Activated CD4-positive, alpha-beta memory T cell treated with anti-CD3 and anti-CD28 coated beads for 36 hours (primary cell): ENCODE results near the gene AKR1C3. TPM values are rescaled to one million over a fixed set of nuclear protein-coding genes. Genes with fewer than 3 reads are reported as not detected.
"Not testable (repeated sequence)": the region's sequence is repeated elsewhere in the genome, so short reads cannot be mapped to it uniquely, and the experiment has no call there.

Experiments used
- CTCF ChIA-PET: fragments of 350-600 bp; sonication (Branson Sonifier 250); formaldehyde crosslinking; loops from one replicate; lab custom pipeline; 2021; ENCODE audit warnings: antibody characterized with exemption, inconsistent platforms; lab: Charles Lee
- POLR2A ChIA-PET: fragments of 350-600 bp; sonication (Branson Sonifier 250); formaldehyde crosslinking; loops from one replicate; lab custom pipeline; 2021; ENCODE audit warnings: antibody characterized with exemption; lab: Charles Lee
- DNase-seq: peaks from one replicate; pipeline ENCODE4 v3.0.0-alpha.2; 2020
- H3K27ac Mint-ChIP-seq: one replicate; pipeline ENCODE4 v1.8.0; 2021; ENCODE audit warnings: mixed read lengths
- H3K27me3 Mint-ChIP-seq: one replicate; pipeline ENCODE4 v1.8.0; 2021; ENCODE audit warnings: mixed read lengths
- H3K36me3 Mint-ChIP-seq: one replicate; pipeline ENCODE4 v1.8.0; 2021; ENCODE audit warnings: mixed read lengths
- H3K4me1 Mint-ChIP-seq: one replicate; pipeline ENCODE4 v1.8.0; 2021; ENCODE audit warnings: low read depth, mixed read lengths
- H3K4me3 Mint-ChIP-seq: one replicate; pipeline ENCODE4 v1.8.0; 2021; ENCODE audit warnings: mild to moderate bottlenecking, mixed read lengths
- H3K9me3 Mint-ChIP-seq: one replicate; pipeline ENCODE4 v1.8.0; 2021; ENCODE audit warnings: mixed read lengths
- intact Hi-C: fragments of 100-400 bp; cut with micrococcal nuclease; formaldehyde crosslinking; loops from one replicate; pipeline ENCODE4 v1.15.1; 2023
- total RNA-seq, 2 experiments: library from RNA; stranded (reverse); gene quantifications; one replicate each; pipeline ENCODE4 v1.2.3, GENCODE V29; 2021

Gene AKR1C3
- total RNA-seq, 2 experiments from 2014 or later = 0.33 to 0.70 TPM

- CTCF ChIA-PET = no interaction called here
- Mint-ChIP-seq H3K36me3 (peaks cover 6% of the 10 kb centered on the region), H3K4me3 (no peak overlapping the region), H3K27me3 (no peaks in the 10 kb centered on the region), H3K4me1 (no peaks in the 10 kb centered on the region), H3K9me3 (peaks cover 9% of the 10 kb centered on the region), H3K27ac (no peak overlapping the region)
- no peak for DNase-seq
- intact Hi-C loops = no loop called here
- POLR2A ChIA-PET = no interaction called here
Measured at GRCh38 chr10:5116621-5117020, 22.4 kb downstream of the AKR1C3 start.

- Mint-ChIP-seq H3K4me3 (no peak overlapping the region), H3K27me3 (no peaks in the 10 kb centered on the region), H3K36me3 (peaks cover 6% of the 10 kb centered on the region), H3K4me1 (no peaks in the 10 kb centered on the region), H3K9me3 (peaks cover 9% of the 10 kb centered on the region), H3K27ac (no peak overlapping the region)
- intact Hi-C loops = no loop called here
- CTCF ChIA-PET = no interaction called here
- POLR2A ChIA-PET = no interaction called here
- no peak for DNase-seq
Measured at GRCh38 chr10:5117026-5117425, 22.8 kb downstream of the AKR1C3 start.

- DNase-seq, POLR2A ChIA-PET, H3K27me3 Mint-ChIP-seq, intact Hi-C loops, H3K4me1 Mint-ChIP-seq, H3K27ac Mint-ChIP-seq, H3K4me3 Mint-ChIP-seq, H3K36me3 Mint-ChIP-seq, H3K9me3 Mint-ChIP-seq: not testable (repeated sequence)
- CTCF ChIA-PET = interaction anchor here (0.6 kb wide), 1 partner anchor 310 kb away, joined by 4 read pairs; no protein-coding TSS in a partner anchor
Measured at GRCh38 chr10:5119997-5120396, 25.8 kb downstream of the AKR1C3 start.

GRCh38 chr10:5123886-5124285 is 29.7 kb downstream of the AKR1C3 start:
- intact Hi-C loops = no loop called here
- Mint-ChIP-seq H3K4me3 (no peak overlapping the region), H3K27ac (no peak overlapping the region), H3K36me3 (peaks cover 19% of the 10 kb centered on the region), H3K9me3 (peaks cover 13% of the 10 kb centered on the region), H3K4me1 (no peaks in the 10 kb centered on the region), H3K27me3 (no peaks in the 10 kb centered on the region)
- ChIA-PET POLR2A (no interaction called here), CTCF (no interaction called here)
- no peak for DNase-seq

- Mint-ChIP-seq H3K27ac (no peak overlapping the region), H3K27me3 (no peaks in the 10 kb centered on the region), H3K4me1 (no peaks in the 10 kb centered on the region), H3K4me3 (no peak overlapping the region), H3K36me3 (peaks cover 16% of the 10 kb centered on the region), H3K9me3 (peaks cover 7% of the 10 kb centered on the region)
- POLR2A ChIA-PET = no interaction called here
- CTCF ChIA-PET = no interaction called here
- intact Hi-C loops = no loop called here
- DNase-seq = no peak
Measured at GRCh38 chr10:5125315-5126044, 31.3 kb downstream of the AKR1C3 start.

- ChIA-PET CTCF (no interaction called here), POLR2A (no interaction called here)
- Mint-ChIP-seq H3K9me3 (peaks cover 33% of the 10 kb centered on the region), H3K4me3 (no peak overlapping the region), H3K4me1 (no peaks in the 10 kb centered on the region), H3K27ac (no peak overlapping the region), H3K27me3 (peaks cover 2% of the 10 kb centered on the region), H3K36me3 (peaks cover 22% of the 10 kb centered on the region)
- DNase-seq = no peak
- intact Hi-C loops = no loop called here
Measured at GRCh38 chr10:5135581-5135980, 41.4 kb downstream of the AKR1C3 start.

- intact Hi-C loops = no loop called here
- Mint-ChIP-seq H3K4me3 (no peak overlapping the region), H3K27me3 (peaks cover 2% of the 10 kb centered on the region), H3K9me3 (peaks cover 33% of the 10 kb centered on the region), H3K27ac (no peak overlapping the region), H3K4me1 (no peaks in the 10 kb centered on the region), H3K36me3 (peaks cover 22% of the 10 kb centered on the region)
- POLR2A ChIA-PET = no interaction called here
- DNase-seq = no peak
- CTCF ChIA-PET = no interaction called here
Measured at GRCh38 chr10:5136468-5137087, 42.4 kb downstream of the AKR1C3 start.

- H3K4me1 Mint-ChIP-seq, H3K4me3 Mint-ChIP-seq, POLR2A ChIA-PET, CTCF ChIA-PET, DNase-seq, H3K27me3 Mint-ChIP-seq, H3K27ac Mint-ChIP-seq, intact Hi-C loops: not testable (repeated sequence)
- Mint-ChIP-seq H3K9me3 (peaks cover 33% of the 10 kb centered on the region), H3K36me3 (peaks cover 22% of the 10 kb centered on the region)
Measured at GRCh38 chr10:5137699-5138098, 43.5 kb downstream of the AKR1C3 start.

GRCh38 chr10:5142199-5142598 is 48.0 kb downstream of the AKR1C3 start:
- H3K4me1 Mint-ChIP-seq = no peaks in the 10 kb centered on the region
- H3K27ac Mint-ChIP-seq = no peak overlapping the region
- no peak for DNase-seq
- ChIA-PET CTCF (no interaction called here), POLR2A (no interaction called here)
- peaks cover 18% of the 10 kb centered on the region for H3K9me3 Mint-ChIP-seq
- peaks cover 2% of the 10 kb centered on the region for H3K27me3 Mint-ChIP-seq
- intact Hi-C loops = no loop called here
- H3K4me3 Mint-ChIP-seq = no peak overlapping the region
- peaks cover 9% of the 10 kb centered on the region for H3K36me3 Mint-ChIP-seq

GRCh38 chr10:5143137-5143536 is 48.9 kb downstream of the AKR1C3 start:
- intact Hi-C loops = no loop called here
- peaks cover 2% of the 10 kb centered on the region for H3K36me3 Mint-ChIP-seq
- peaks cover 8% of the 10 kb centered on the region for H3K9me3 Mint-ChIP-seq

GRCh38 chr10:5146920-5147254 is 52.7 kb downstream of the AKR1C3 start:
- no peak overlapping the region for H3K4me3 Mint-ChIP-seq
- intact Hi-C loops = no loop called here
- no peak for DNase-seq
- no peaks in the 10 kb centered on the region for H3K4me1 Mint-ChIP-seq
- POLR2A ChIA-PET = no interaction called here
- CTCF ChIA-PET = no interaction called here
- H3K9me3 Mint-ChIP-seq = peaks cover 18% of the 10 kb centered on the region
- peaks cover 8% of the 10 kb centered on the region for H3K36me3 Mint-ChIP-seq
- H3K27ac Mint-ChIP-seq = no peak overlapping the region
- H3K27me3 Mint-ChIP-seq = no peaks in the 10 kb centered on the region

More at GRCh38 chr10:5143137-5143536, 48.9 kb downstream of the AKR1C3 start:
- POLR2A ChIA-PET = no interaction called here
- no peak overlapping the region for H3K4me3 Mint-ChIP-seq
- no peak overlapping the region for H3K27ac Mint-ChIP-seq
- no peak for DNase-seq
- no peaks in the 10 kb centered on the region for H3K4me1 Mint-ChIP-seq
- CTCF ChIA-PET = no interaction called here
- peaks cover 2% of the 10 kb centered on the region for H3K27me3 Mint-ChIP-seq

- DNase-seq = no peak
- ChIA-PET POLR2A (no interaction called here), CTCF (no interaction called here)
- Mint-ChIP-seq H3K4me3 (no peak overlapping the region), H3K4me1 (no peaks in the 10 kb centered on the region), H3K9me3 (peaks cover 18% of the 10 kb centered on the region), H3K36me3 (peaks cover 8% of the 10 kb centered on the region), H3K27me3 (no peaks in the 10 kb centered on the region), H3K27ac (no peak overlapping the region)
- intact Hi-C loops = no loop called here
Measured at GRCh38 chr10:5147255-5147980, 53.2 kb downstream of the AKR1C3 start.
